Left hindlimb (tissue), 1 donor: ENCODE measurements around the gene ANAPC1.
"Not testable (repeated sequence)": the region's sequence is repeated elsewhere in the genome, so short reads cannot be mapped to it uniquely, and the experiment has no call there.

Experiments
- DNase-seq: peaks from one replicate; pipeline ENCODE4 v3.0.0-alpha.2; 2018

Gene ANAPC1, protein sequence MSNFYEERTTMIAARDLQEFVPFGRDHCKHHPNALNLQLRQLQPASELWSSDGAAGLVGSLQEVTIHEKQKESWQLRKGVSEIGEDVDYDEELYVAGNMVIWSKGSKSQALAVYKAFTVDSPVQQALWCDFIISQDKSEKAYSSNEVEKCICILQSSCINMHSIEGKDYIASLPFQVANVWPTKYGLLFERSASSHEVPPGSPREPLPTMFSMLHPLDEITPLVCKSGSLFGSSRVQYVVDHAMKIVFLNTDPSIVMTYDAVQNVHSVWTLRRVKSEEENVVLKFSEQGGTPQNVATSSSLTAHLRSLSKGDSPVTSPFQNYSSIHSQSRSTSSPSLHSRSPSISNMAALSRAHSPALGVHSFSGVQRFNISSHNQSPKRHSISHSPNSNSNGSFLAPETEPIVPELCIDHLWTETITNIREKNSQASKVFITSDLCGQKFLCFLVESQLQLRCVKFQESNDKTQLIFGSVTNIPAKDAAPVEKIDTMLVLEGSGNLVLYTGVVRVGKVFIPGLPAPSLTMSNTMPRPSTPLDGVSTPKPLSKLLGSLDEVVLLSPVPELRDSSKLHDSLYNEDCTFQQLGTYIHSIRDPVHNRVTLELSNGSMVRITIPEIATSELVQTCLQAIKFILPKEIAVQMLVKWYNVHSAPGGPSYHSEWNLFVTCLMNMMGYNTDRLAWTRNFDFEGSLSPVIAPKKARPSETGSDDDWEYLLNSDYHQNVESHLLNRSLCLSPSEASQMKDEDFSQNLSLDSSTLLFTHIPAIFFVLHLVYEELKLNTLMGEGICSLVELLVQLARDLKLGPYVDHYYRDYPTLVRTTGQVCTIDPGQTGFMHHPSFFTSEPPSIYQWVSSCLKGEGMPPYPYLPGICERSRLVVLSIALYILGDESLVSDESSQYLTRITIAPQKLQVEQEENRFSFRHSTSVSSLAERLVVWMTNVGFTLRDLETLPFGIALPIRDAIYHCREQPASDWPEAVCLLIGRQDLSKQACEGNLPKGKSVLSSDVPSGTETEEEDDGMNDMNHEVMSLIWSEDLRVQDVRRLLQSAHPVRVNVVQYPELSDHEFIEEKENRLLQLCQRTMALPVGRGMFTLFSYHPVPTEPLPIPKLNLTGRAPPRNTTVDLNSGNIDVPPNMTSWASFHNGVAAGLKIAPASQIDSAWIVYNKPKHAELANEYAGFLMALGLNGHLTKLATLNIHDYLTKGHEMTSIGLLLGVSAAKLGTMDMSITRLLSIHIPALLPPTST (N-terminal part only)

GRCh38 chr2:111883661-111884591, at the start of gene ANAPC1:
Gene ANAPC1 (minus strand): TSS chr2:111884193. CDS start chr2:111880825, 3,368 bp downstream.
- peak; percentile 86 for DNase-seq

GRCh38 chr2:111932841-111933291, 48.9 kb upstream of the ANAPC1 start:
- DNase-seq, result no peak

DNA sequence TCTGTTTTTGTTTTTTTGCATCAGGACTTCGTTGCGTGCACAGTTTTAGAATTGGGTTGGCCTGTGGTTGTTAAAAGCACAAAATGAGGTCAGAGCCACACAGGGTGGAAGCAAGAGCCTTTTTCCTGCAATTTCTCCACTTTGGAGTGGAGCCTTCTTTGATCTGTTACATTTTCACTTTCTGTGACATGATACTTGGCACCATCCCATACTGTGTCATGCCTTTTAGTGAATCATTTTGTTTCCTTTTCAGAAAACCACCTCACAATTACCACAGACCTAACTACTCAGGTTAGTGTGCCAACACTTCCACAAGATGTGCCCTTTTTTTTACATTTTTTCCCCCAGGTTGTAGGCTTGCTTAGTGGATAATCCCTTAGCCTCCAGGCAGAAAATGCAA, 46.9 kb upstream of the ANAPC1 start:
- DNase-seq, result no peak

DNA sequence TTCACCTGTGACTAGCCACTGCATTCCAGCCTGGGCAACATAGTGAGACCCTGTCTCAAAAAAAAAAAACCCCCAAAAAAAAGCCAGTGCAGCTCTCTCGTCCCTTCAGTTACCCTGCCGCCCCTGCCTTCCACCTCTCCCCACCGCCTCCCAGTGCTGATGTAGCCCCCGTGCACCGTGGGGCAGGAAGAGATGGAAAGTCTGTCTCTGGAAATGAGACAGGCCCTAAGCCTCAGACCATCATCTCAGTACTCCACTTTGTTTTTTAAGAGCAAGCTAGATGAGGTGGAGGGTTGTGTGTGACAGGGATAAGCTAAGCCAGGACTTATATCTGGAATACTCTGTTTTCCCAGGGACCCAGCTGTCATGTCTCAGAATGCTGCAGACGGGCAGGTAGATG, 46.4 kb upstream of the ANAPC1 start:
- DNase-seq, result no peak

GRCh38 chr2:111927723-111928122, 43.7 kb upstream of the ANAPC1 start:
- no peak for DNase-seq

- no peak for DNase-seq
Observed at GRCh38 chr2:111924617-111925107, 40.7 kb upstream of the ANAPC1 start.

DNA sequence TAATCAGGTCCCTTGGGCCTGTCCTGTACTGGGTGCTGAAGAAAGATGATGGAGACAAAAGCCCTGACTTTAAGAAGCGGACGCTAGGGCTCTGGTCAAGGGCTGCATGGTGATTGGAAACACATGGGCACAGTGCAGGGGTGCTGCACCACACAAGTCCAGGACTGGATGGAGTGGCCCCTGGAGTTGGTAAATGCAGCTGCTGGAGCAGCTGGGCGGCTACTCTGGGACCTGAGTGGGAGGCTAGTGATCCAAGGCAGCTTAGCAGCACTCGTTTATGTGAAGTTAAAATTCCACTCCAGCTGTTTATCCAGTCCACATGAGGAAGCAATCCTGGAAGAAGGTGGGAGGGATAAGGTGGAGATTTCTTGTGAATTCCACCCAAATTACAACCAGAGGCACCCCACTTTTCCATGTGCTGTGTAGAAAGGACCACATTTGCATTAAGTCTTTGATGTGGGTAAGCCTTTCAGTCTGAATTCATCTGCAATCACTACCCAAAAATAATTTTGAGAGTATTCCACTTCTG, 39.3 kb upstream of the ANAPC1 start:
- peak; percentile 76 for DNase-seq

GRCh38 chr2:111919794-111920608, 36.0 kb upstream of the ANAPC1 start:
- no peak for DNase-seq

GRCh38 chr2:111919365-111919764, 35.4 kb upstream of the ANAPC1 start:
- no peak for DNase-seq

DNA sequence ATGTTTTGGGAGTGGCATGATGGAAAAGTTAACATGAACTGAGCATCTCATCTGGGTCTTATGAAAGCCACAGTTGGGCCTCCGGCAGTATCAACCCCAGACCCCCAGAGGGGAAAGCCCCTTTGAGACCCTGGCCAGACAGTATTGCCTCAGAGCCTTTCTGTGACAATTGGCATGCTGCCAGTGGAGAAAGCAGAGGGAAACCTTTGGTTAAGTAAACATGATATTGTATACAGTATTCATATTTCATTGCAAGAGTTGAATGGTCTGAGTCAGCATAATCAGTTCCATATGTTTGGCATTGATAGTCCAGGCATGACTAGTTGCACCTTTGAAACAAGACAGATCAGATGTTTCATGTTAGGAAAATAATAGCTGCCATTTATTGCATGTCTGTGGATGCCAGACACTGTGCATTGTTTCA, 34.4 kb upstream of the ANAPC1 start:
- DNase-seq, result peak; percentile 68

DNA sequence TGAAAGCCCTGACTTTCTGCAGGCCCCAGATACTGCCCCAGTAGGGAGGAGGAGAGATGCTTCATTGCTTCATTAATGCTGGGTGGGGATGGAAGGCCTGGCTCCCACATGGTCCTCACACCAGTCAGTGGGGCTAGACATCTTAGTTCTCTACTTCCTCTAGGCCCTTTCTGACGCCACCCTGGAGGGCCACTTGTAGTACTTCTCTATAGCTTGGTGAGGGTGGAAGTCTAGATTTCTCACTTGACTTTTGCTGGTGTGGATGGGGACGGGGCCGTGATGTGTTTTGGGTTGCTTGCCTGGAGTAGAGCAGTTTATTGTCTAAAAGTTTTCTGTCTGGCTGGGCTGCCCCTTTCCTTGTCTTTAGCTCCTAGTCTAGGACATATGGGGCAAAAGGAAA, 33.1 kb upstream of the ANAPC1 start:
- no peak for DNase-seq

DNA sequence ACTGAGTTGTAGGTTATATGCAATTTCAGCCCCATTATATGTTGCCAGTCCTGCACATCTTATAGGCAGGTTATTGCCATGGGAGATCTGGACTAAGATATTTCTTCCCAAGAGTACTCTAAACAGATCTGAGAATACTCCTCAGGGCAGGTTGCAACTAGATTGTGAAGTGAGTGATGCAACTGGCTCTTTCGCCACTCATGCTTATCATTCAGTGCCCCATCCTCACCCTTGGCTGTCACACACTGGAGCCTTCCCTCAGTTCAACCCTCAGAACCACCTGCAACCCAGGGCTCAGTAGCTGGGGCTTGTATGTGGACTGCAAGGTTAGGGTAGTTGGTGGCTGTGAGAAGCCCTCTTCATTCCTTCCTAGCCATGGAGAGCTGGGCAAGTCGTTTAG, 28.6 kb upstream of the ANAPC1 start:
- no peak for DNase-seq

DNA sequence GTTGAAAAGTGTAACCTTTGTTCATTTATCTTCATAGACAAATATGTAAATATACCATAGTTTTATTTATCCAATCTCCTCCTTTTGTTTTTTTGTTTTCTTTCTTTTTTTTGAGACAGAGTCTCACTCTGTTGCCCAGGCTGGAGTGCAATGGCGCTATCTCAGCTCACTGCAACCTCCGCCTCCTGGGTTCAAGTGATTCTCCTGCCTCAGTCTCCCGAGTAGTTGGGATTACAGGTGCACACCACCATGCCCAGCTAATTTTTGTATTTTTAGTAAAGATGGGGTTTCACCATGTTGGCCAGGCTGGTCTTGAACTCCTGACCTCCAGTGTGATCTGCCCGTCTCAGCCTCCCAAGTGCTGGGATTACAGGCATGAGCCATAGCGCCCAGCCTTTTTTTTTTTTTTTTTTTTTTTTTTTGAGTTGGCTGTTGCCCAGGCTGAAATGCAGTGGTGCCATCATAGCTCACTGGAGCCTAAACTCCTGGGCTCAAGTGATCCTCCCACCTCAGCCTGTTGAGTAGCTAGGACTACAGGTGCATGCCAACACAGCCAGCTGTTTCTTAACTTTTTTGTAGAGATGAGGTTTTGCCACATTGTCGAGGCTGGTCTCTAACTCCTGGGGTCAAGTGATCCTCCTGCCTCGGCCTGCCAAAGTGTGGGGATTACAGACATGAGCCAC, 27.4 kb upstream of the ANAPC1 start:
- DNase-seq, result not testable (repeated sequence)

- DNase-seq, result no peak
Observed at GRCh38 chr2:111910609-111911277, 26.8 kb upstream of the ANAPC1 start.

- DNase-seq, result not testable (repeated sequence)
Observed at GRCh38 chr2:111909997-111910396, 26.0 kb upstream of the ANAPC1 start.

GRCh38 chr2:111909079-111909478, 25.1 kb upstream of the ANAPC1 start:
- no peak for DNase-seq

GRCh38 chr2:111908578-111908977, 24.6 kb upstream of the ANAPC1 start:
- DNase-seq, result no peak

DNA sequence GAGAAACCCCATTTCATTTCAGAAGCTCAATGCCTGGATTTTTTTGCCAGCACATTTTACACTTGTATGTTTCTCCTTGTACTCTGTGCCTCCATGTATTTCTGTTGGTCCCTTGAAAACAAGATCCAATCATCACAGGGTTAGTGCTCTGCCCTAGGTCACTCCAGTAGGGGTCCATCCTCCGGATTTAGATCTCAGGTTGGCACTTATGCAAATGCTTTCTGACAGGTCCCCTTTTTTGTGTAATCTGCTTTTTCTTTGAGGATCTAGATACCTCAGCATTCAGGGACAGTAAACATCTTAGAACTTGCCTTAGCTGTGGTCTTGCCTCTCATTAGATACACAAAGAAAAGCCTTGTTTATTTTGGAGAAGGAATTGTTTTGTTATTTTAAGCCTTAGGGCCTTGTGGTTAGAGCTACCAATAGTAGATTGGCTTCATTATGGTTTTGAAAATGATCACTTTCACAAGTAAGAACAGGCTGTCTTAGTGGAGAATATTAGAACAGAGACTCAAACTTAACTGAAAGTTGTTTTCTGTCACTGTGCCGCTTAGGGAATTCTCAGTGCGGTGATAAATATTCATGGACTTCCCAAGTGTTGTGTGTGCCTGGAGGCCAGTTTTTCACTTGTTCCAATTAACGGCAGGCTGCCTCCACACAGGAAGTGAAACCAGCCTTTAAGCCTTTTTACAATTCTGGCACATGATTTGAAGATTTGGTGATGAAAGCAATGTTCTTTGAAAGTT, 22.2 kb upstream of the ANAPC1 start:
- DNase-seq, result no peak
